NCI-H82 treated with DMSO at 0.1 percent for 48 hours (cell line): ENCODE results near the gene ACTL6A.

Experiments used
- DNase-seq: peaks from one replicate; lab custom pipeline; 2025; ENCODE audit not compliant: unreplicated experiment; lab: John Stamatoyannopoulos, UW

The ACTL6A gene

GRCh38 chr3:179590669-179591068, 27.9 kb downstream of the ACTL6A start:
- DNase-seq, result no peak

- no peak for DNase-seq
Observed at GRCh38 chr3:179591313-179591712, 28.6 kb downstream of the ACTL6A start.

- DNase-seq, result no peak
Observed at GRCh38 chr3:179599531-179599930, 36.8 kb downstream of the ACTL6A start.

GRCh38 chr3:179603321-179603720, 40.6 kb downstream of the ACTL6A start:
- DNase-seq, result no peak

GRCh38 chr3:179603831-179604230, 41.1 kb downstream of the ACTL6A start:
- no peak for DNase-seq

GRCh38 chr3:179604321-179605078, 41.8 kb downstream of the ACTL6A start, which contains the start of the genes MRPL47 and NDUFB5:
TSS of gene MRPL47 (minus strand) at chr3:179604638. CDS start at chr3:179604624, 14 bp downstream.
TSS of gene NDUFB5 (plus strand) at chr3:179604794. CDS start at chr3:179604816, 22 bp downstream.
- peak; percentile 95 for DNase-seq

GRCh38 chr3:179606534-179607085, 43.9 kb downstream of the ACTL6A start:
- no peak for DNase-seq

- DNase-seq, result no peak
Observed at GRCh38 chr3:179608931-179609720, 46.4 kb downstream of the ACTL6A start.

- no peak for DNase-seq
Observed at GRCh38 chr3:179610066-179610465, 47.3 kb downstream of the ACTL6A start.

- no peak for DNase-seq
Observed at GRCh38 chr3:179613807-179614206, 51.1 kb downstream of the ACTL6A start.

GRCh38 chr3:179615458-179616173, 52.9 kb downstream of the ACTL6A start:
- DNase-seq, result peak; percentile 42

- DNase-seq, result no peak
Observed at GRCh38 chr3:179622023-179622422, 59.3 kb downstream of the ACTL6A start.

- no peak for DNase-seq
Observed at GRCh38 chr3:179624451-179624850, 61.7 kb downstream of the ACTL6A start.

- no peak for DNase-seq
Observed at GRCh38 chr3:179630753-179631451, 68.2 kb downstream of the ACTL6A start.
